Activated T-cell treated with anti-CD3 and anti-CD28 coated beads, Interleukin-2, amount 50 U/mL, for 24 hours (primary cell): Measurements from ENCODE around the gene TICAM1.
A peak's percentile ranks its signal among the peaks of the same experiment; 100 is the strongest.
"Not testable (repeated sequence)": the region's sequence is repeated elsewhere in the genome, so short reads cannot be mapped to it uniquely, and the experiment has no call there.

Experiments
- DNase-seq: peaks from one replicate; pipeline ENCODE4 v3.0.0-alpha.2; 2020
- H3K27ac Mint-ChIP-seq: 2 replicates; pipeline ENCODE4 v1.8.0; 2020; ENCODE audit warnings: mild to moderate bottlenecking, mixed read lengths
- H3K27me3 Mint-ChIP-seq: 2 replicates; pipeline ENCODE4 v1.8.0; 2020; ENCODE audit warnings: mixed read lengths
- H3K36me3 Mint-ChIP-seq: 2 replicates; pipeline ENCODE4 v1.8.0; 2020; ENCODE audit warnings: low read depth, mixed read lengths
- H3K4me1 Mint-ChIP-seq: 2 replicates; pipeline ENCODE4 v1.8.0; 2020; ENCODE audit warnings: low read depth, mixed read lengths
- H3K4me3 Mint-ChIP-seq: 2 replicates; pipeline ENCODE4 v1.8.0; 2020; ENCODE audit warnings: mild to moderate bottlenecking, moderate library complexity, mixed read lengths
- H3K9me3 Mint-ChIP-seq: 2 replicates; pipeline ENCODE4 v1.8.0; 2020; ENCODE audit warnings: mixed read lengths

The TICAM1 gene

DNA sequence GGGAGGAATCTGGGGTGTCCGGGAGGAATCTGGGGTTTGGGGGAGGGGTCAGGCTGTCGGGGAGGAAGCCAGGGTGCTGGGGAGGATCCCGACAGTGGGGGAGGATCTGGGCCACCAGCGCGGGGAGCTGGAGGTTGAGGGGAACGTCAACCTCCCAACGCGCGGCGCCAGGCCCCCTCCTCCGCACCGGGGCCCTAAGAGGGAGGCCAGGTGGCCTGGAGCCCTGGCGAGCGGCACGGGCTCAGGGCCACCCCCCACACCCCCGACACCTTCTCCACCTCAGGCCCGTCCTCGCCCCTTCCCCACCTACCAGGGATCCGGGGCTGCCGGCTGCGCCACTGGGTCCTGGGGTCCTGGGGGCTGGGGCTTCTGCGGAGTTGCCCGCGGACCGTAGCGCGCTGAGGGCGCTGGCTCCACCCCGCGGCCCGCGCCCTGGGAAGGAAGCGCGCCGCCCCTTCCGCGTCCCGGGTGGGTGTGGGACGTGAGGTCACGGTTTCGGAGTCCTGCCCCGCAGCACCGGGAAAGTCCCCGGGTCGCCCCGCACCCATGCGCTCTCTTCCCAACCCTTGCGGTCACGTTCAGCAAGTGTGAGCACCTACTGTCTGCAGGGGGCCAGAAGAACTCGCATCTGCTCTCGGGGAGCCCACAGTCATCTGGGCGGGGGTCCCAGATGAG is at the start of gene TICAM1:
TSS of gene TICAM1 (minus strand) at position 409 of the 675 bp plus-strand sequence. CDS start 13,335 bp downstream, outside the sequence.
- H3K27ac Mint-ChIP-seq: peak within 1 kb of the TSS; percentile 95
- peaks cover 23% of the 10 kb centered on the region for H3K36me3 Mint-ChIP-seq
- H3K27me3 Mint-ChIP-seq: no peaks in the 10 kb centered on the region
- H3K9me3 Mint-ChIP-seq: no peaks in the 10 kb centered on the region
- peak within 1 kb of the TSS; percentile 87 for H3K4me3 Mint-ChIP-seq
- H3K4me1 Mint-ChIP-seq: peaks cover 28% of the 10 kb centered on the region
- peak; percentile 87 for DNase-seq

- H3K9me3 Mint-ChIP-seq: no peaks in the 10 kb centered on the region
- no peaks in the 10 kb centered on the region for H3K27me3 Mint-ChIP-seq
- H3K4me3 Mint-ChIP-seq: no peak overlapping the region
- peaks cover 7% of the 10 kb centered on the region for H3K4me1 Mint-ChIP-seq
- no peak overlapping the region for H3K27ac Mint-ChIP-seq
- H3K36me3 Mint-ChIP-seq: no peaks in the 10 kb centered on the region
- DNase-seq: no peak
These were observed 47.5 kb upstream of the TICAM1 start for GRCh38 chr19:4879041-4879440.

GRCh38 chr19:4878491-4878968 is 47.0 kb upstream of the TICAM1 start:
- no peaks in the 10 kb centered on the region for H3K9me3 Mint-ChIP-seq
- no peak overlapping the region for H3K27ac Mint-ChIP-seq
- peaks cover 7% of the 10 kb centered on the region for H3K4me1 Mint-ChIP-seq
- DNase-seq: peak; percentile 41
- no peak overlapping the region for H3K4me3 Mint-ChIP-seq
- no peaks in the 10 kb centered on the region for H3K27me3 Mint-ChIP-seq
- no peaks in the 10 kb centered on the region for H3K36me3 Mint-ChIP-seq

GRCh38 chr19:4877753-4878490 is 46.4 kb upstream of the TICAM1 start:
- no peaks in the 10 kb centered on the region for H3K36me3 Mint-ChIP-seq
- H3K27ac Mint-ChIP-seq: no peak overlapping the region
- H3K27me3 Mint-ChIP-seq: no peaks in the 10 kb centered on the region
- peaks cover 7% of the 10 kb centered on the region for H3K4me1 Mint-ChIP-seq
- no peak overlapping the region for H3K4me3 Mint-ChIP-seq
- DNase-seq: peak; percentile 34
- H3K9me3 Mint-ChIP-seq: no peaks in the 10 kb centered on the region

GRCh38 chr19:4873930-4874329 is 42.4 kb upstream of the TICAM1 start:
- no peak overlapping the region for H3K4me3 Mint-ChIP-seq
- peaks cover 19% of the 10 kb centered on the region for H3K4me1 Mint-ChIP-seq
- H3K27ac Mint-ChIP-seq: no peak overlapping the region
- H3K36me3 Mint-ChIP-seq: no peaks in the 10 kb centered on the region
- no peak for DNase-seq
- H3K9me3 Mint-ChIP-seq: no peaks in the 10 kb centered on the region
- H3K27me3 Mint-ChIP-seq: peaks cover 3% of the 10 kb centered on the region

DNA sequence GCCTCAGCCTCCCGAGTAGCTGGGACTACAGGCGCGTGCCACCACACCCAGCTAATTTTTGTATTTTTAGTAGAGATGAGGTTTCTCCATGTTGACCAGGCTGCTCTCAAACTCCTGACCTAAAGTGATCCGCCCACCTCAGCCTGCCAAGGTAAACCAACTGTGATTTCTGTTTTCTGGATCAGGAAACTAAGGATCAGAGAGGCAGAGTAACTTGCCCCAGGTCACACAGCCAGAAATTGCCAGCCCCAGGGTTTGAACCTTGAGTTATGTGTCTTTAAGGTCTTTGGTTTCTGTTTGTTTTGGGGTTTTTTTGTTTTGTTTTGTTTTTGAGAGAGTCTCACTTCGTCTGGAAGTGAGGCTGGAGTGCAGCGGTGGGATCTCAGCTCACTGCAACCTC is 40.2 kb upstream of the TICAM1 start:
- H3K27me3 Mint-ChIP-seq: peaks cover 3% of the 10 kb centered on the region
- no peak overlapping the region for H3K27ac Mint-ChIP-seq

GRCh38 chr19:4870025-4870700 is 38.7 kb upstream of the TICAM1 start:
- peaks cover 28% of the 10 kb centered on the region for H3K4me1 Mint-ChIP-seq
- no peak for DNase-seq
- peaks cover 3% of the 10 kb centered on the region for H3K27me3 Mint-ChIP-seq
- no peaks in the 10 kb centered on the region for H3K36me3 Mint-ChIP-seq
- no peak overlapping the region for H3K27ac Mint-ChIP-seq
- H3K4me3 Mint-ChIP-seq: no peak overlapping the region
- no peaks in the 10 kb centered on the region for H3K9me3 Mint-ChIP-seq

More for the DNA sequence above, 40.2 kb upstream of the TICAM1 start:
- DNase-seq: no peak
- H3K36me3 Mint-ChIP-seq: no peaks in the 10 kb centered on the region
- peaks cover 24% of the 10 kb centered on the region for H3K4me1 Mint-ChIP-seq
- H3K9me3 Mint-ChIP-seq: no peaks in the 10 kb centered on the region
- no peak overlapping the region for H3K4me3 Mint-ChIP-seq

- H3K27ac Mint-ChIP-seq: peak overlapping the region; percentile 88
- DNase-seq: no peak
- no peaks in the 10 kb centered on the region for H3K9me3 Mint-ChIP-seq
- H3K36me3 Mint-ChIP-seq: no peaks in the 10 kb centered on the region
- peak overlapping the region; percentile 80 for H3K4me3 Mint-ChIP-seq
- peaks cover 28% of the 10 kb centered on the region for H3K4me1 Mint-ChIP-seq
- H3K27me3 Mint-ChIP-seq: peaks cover 3% of the 10 kb centered on the region
These were observed 36.8 kb upstream of the TICAM1 start for GRCh38 chr19:4868286-4868834.

DNA sequence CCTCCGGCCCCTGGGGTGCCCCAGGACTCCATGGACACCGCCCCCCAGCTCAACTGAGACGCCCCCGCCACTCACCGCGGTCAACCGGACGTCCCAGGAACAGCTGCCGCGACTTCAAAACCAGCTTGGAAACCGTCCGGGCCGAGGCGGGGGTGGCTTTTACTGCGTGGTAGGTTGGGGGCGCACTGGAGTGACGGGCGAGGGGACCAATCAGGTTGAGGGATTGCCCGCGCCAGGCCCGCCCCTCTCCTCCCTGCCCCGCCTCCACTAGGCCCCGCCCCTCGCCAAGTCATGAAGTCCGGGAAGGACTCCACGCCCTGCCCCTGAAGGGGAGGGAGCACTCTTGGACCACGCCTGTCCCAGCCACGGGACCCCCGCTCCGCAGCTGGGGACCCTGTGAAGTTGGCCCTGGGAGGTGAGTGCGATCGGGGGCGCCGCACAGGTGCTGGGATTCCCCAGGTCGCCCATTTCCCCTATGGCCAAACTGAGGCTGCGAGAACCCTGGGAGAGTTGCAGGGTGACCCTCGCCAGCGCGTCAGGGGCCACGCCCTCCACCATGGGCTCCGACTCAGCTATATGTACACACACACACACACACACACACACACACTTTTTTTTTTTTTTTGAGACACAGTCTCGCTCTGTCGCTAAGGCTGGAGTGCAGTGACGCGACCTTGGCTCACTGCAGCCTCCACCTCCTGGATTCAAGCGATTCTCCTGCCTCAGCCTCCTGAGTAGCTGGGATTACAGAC is 36.2 kb upstream of the TICAM1 start, which contains the start of gene PLIN3:
TSS of gene PLIN3 (minus strand) at position 134 of the 752 bp plus-strand sequence. CDS start 6,273 bp downstream, outside the sequence.
- Mint-ChIP-seq H3K4me3 (peak within 1 kb of the TSS; percentile 80), H3K9me3 (no peaks in the 10 kb centered on the region), H3K4me1 (peaks cover 27% of the 10 kb centered on the region), H3K36me3 (no peaks in the 10 kb centered on the region), H3K27ac (peak within 1 kb of the TSS; percentile 88), H3K27me3 (peaks cover 3% of the 10 kb centered on the region)
- DNase-seq: peak; percentile 97

DNA sequence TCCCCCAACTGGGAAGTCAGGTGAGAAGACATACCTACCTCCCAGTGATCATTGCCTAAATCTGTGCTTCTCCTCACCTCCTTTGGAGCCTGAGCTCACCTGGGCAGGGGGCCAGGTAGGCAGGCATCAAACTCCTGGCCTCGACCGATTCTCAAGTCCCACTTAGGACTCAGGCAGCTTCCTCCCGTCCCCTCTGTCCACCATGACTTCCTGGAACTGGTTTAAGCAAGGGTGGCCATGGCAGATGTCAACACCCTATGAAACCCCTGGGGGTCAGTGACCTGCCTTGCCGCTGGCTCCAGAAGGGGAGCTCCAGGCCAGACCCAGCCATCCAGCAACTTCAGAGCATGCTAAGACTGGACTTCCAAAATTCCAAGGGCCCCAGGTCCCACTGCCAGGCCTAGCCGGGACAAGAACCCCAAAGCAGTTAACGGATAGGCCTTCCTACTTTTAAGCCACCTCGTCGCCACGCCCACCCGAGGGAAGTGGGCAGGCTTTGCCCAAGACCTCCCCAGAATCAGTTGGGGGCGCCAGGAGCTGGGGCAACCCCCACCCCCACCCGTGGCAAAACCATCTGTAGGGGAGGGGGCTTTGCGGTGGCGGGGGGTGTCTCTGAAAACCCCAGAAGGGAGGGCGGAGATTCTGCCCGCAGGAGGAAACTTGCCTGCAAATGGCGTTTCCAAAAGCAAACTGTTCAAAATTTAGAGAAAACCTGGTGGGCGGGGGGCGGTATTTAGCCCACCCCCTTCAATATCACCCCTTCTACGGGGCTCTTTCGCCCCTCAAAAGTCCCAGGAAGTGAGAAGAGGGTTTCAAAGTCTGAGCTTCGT is 35.3 kb upstream of the TICAM1 start:
- Mint-ChIP-seq H3K4me1 (peaks cover 25% of the 10 kb centered on the region), H3K9me3 (no peaks in the 10 kb centered on the region), H3K4me3 (peak overlapping the region; percentile 80), H3K36me3 (peaks cover 2% of the 10 kb centered on the region), H3K27me3 (peaks cover 3% of the 10 kb centered on the region), H3K27ac (peak overlapping the region; percentile 88)
- peak; percentile 65 for DNase-seq

DNA sequence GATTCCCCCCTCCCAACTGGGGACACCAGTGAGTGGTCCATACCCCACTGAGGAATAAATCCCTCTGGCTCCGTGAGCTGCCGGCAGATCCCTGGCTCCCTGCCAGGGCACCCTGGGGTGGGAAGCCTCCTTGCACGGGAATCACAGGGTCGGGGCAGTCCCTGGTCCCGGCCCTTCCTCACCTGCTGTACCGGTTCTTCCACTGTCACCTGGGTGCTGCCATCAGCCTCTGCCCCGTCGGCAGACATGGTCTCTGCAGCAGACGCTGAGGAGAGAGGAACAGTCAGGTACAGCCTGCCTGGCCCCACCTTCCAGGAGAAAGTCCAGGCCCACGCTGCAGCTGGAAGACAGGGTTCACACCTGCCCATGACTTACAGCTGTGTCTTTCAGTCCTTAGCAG is 29.6 kb upstream of the TICAM1 start:
- Mint-ChIP-seq H3K4me1 (no peaks in the 10 kb centered on the region), H3K4me3 (no peak overlapping the region), H3K27ac (no peak overlapping the region), H3K27me3 (no peaks in the 10 kb centered on the region), H3K36me3 (peaks cover 22% of the 10 kb centered on the region), H3K9me3 (no peaks in the 10 kb centered on the region)
- no peak for DNase-seq

DNA sequence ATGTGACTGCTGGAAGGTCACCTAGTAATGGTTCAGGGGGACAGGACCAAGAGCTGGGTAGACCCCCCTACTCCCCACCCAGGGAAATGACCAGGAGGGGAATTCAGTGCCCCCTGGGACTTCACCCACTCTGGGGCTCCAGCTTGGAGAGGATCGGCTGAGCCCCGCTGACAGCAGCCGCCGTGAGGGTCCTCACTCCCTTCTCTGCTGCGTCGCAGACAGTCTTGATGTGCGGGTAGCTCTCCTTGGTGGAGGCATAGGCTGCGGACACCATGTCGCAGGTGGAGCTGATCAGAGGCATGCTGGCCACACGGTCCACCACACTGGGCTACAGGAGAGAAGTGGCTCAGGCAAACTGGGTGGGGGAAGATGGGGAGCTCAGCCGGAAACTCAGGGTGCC is 28.2 kb upstream of the TICAM1 start:
- no peaks in the 10 kb centered on the region for H3K27me3 Mint-ChIP-seq
- no peak overlapping the region for H3K27ac Mint-ChIP-seq
- no peak overlapping the region for H3K4me3 Mint-ChIP-seq
- H3K4me1 Mint-ChIP-seq: no peaks in the 10 kb centered on the region
- peaks cover 29% of the 10 kb centered on the region for H3K36me3 Mint-ChIP-seq
- DNase-seq: no peak
- H3K9me3 Mint-ChIP-seq: no peaks in the 10 kb centered on the region

DNA sequence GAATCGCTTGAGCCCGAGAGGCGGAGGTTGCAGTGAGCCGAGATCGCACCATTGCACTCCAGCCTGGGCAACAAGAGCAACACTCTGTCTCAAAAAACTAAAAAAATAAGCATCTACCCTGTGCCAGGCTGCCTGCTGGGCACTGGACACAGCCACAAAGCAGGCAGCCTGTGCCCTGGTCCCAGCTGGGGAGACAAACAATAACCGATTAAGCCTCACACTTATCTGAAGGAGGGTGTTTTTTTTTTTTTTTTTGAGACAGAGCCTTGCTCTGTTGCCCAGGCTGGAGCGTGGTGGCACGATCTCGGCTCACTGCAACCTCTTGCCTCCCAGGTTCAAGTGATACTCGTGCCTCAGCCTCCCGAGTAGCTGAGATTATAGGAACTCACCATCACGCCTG is 25.0 kb upstream of the TICAM1 start:
- not testable (repeated sequence) for H3K27ac Mint-ChIP-seq, DNase-seq, H3K9me3 Mint-ChIP-seq, H3K27me3 Mint-ChIP-seq, H3K4me1 Mint-ChIP-seq, H3K4me3 Mint-ChIP-seq
- H3K36me3 Mint-ChIP-seq: peaks cover 35% of the 10 kb centered on the region
